OCI-LY7 (cell line): ENCODE measurements around the gene NNT.

Experiments used
- CTCF ChIP-seq: fragments of 200-600 bp; sonication (generic); conservative IDR thresholded peaks from 2 replicates; pipeline ENCODE4 v1.5.1; 2014; ENCODE audit warnings: mild to moderate bottlenecking, antibody characterized with exemption, low read length, moderate library complexity, mixed read lengths
- EZH2phosphoT487 ChIP-seq: fragments of 200-600 bp; sonication (generic); IDR thresholded peaks from 2 replicates; pipeline ENCODE4 v1.6.1; 2018; ENCODE audit warnings: low read depth, borderline replicate concordance, mild to moderate bottlenecking, mixed run types, antibody characterized with exemption, low read length, moderate library complexity, mixed read lengths

- TF ChIP-seq CTCF (no peak), EZH2phosphoT487 (no peak)
Observed at GRCh38 chr5:43590700-43591099, 12.3 kb upstream of the NNT start.
